IMR-90 (cell line): Measurements from ENCODE around the gene DLX3.

Experiments
- BHLHE40 ChIP-seq: fragments of 150-350 bp; IDR thresholded peaks from 2 replicates; pipeline ENCODE4 v1.6.1; 2016; ENCODE audit warnings: mild to moderate bottlenecking, low read depth, low read length
- CEBPB ChIP-seq: IDR thresholded peaks from 2 replicates; pipeline ENCODE4 v1.6.1; 2012; ENCODE audit warnings: low read depth, low read length, improper control_type of control experiment
- CHD1 ChIP-seq: IDR thresholded peaks from 2 replicates; pipeline ENCODE4 v1.6.1; 2012; ENCODE audit warnings: low read depth, low read length, improper control_type of control experiment
- FOS ChIP-seq: fragments of 150-350 bp; IDR thresholded peaks from 2 replicates; pipeline ENCODE4 v1.6.1; 2016; ENCODE audit warnings: low read depth, low read length
- MAZ ChIP-seq: IDR thresholded peaks from 2 replicates; pipeline ENCODE4 v1.6.1; 2012; ENCODE audit warnings: low read depth, mild to moderate bottlenecking, low read length, improper control_type of control experiment, moderate library complexity, borderline replicate concordance
- NFE2L2 ChIP-seq: fragments of 150-350 bp; IDR thresholded peaks from 2 replicates; pipeline ENCODE4 v1.6.1; 2016; ENCODE audit warnings: low read depth, mild to moderate bottlenecking, low read length
- POLR2A ChIP-seq: IDR thresholded peaks from 2 replicates; pipeline ENCODE4 v1.6.1; 2012; ENCODE audit warnings: mild to moderate bottlenecking, low read depth, low read length
- RAD21 ChIP-seq: IDR thresholded peaks from 2 replicates; pipeline ENCODE4 v1.6.1; 2012; ENCODE audit warnings: low read length, improper control_type of control experiment
- RCOR1 ChIP-seq: IDR thresholded peaks from 2 replicates; pipeline ENCODE4 v1.6.1; 2012; ENCODE audit warnings: mild to moderate bottlenecking, low read length, improper control_type of control experiment; ENCODE audit not compliant: insufficient replicate concordance
- RFX5 ChIP-seq: IDR thresholded peaks from 2 replicates; pipeline ENCODE4 v1.8.0; 2012; ENCODE audit warnings: low read depth, mild to moderate bottlenecking, low read length, moderate library complexity
- SMC3 ChIP-seq: fragments of 150-350 bp; IDR thresholded peaks from 2 replicates; pipeline ENCODE4 v1.6.1; 2016; ENCODE audit warnings: low read depth, mild to moderate bottlenecking, antibody characterized with exemption, low read length, moderate library complexity
- TF ChIP-seq, protein P1 (sequence below): conservative IDR thresholded peaks from 2 replicates; pipeline ENCODE4 v1.5.1; 2012; ENCODE audit warnings: mild to moderate bottlenecking, low read depth, low read length, improper control_type of control experiment
- TF ChIP-seq, protein P2 (sequence below): fragments of 150-350 bp; IDR thresholded peaks from 2 replicates; pipeline ENCODE4 v1.6.1; 2016; ENCODE audit warnings: low read depth, mild to moderate bottlenecking, low read length, moderate library complexity, borderline replicate concordance
- TF ChIP-seq, protein P3 (sequence below): fragments of 150-350 bp; IDR thresholded peaks from 2 replicates; pipeline ENCODE4 v1.6.1; 2017; ENCODE audit warnings: mild to moderate bottlenecking, antibody characterized with exemption, low read length, low read depth

GRCh38 chr17:50009282-50009681, 14.3 kb upstream of the DLX3 start:
- TF ChIP-seq, protein P1, sequence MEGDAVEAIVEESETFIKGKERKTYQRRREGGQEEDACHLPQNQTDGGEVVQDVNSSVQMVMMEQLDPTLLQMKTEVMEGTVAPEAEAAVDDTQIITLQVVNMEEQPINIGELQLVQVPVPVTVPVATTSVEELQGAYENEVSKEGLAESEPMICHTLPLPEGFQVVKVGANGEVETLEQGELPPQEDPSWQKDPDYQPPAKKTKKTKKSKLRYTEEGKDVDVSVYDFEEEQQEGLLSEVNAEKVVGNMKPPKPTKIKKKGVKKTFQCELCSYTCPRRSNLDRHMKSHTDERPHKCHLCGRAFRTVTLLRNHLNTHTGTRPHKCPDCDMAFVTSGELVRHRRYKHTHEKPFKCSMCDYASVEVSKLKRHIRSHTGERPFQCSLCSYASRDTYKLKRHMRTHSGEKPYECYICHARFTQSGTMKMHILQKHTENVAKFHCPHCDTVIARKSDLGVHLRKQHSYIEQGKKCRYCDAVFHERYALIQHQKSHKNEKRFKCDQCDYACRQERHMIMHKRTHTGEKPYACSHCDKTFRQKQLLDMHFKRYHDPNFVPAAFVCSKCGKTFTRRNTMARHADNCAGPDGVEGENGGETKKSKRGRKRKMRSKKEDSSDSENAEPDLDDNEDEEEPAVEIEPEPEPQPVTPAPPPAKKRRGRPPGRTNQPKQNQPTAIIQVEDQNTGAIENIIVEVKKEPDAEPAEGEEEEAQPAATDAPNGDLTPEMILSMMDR: no peak
- TF ChIP-seq POLR2A (no peak), SMC3 (no peak), RAD21 (no peak), MAZ (no peak), RFX5 (no peak), CHD1 (no peak), CEBPB (no peak), FOS (no peak), NFE2L2 (no peak), BHLHE40 (no peak), RCOR1 (no peak)
- TF ChIP-seq, protein P2, sequence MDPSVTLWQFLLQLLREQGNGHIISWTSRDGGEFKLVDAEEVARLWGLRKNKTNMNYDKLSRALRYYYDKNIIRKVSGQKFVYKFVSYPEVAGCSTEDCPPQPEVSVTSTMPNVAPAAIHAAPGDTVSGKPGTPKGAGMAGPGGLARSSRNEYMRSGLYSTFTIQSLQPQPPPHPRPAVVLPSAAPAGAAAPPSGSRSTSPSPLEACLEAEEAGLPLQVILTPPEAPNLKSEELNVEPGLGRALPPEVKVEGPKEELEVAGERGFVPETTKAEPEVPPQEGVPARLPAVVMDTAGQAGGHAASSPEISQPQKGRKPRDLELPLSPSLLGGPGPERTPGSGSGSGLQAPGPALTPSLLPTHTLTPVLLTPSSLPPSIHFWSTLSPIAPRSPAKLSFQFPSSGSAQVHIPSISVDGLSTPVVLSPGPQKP: no peak
- TF ChIP-seq, protein P3, sequence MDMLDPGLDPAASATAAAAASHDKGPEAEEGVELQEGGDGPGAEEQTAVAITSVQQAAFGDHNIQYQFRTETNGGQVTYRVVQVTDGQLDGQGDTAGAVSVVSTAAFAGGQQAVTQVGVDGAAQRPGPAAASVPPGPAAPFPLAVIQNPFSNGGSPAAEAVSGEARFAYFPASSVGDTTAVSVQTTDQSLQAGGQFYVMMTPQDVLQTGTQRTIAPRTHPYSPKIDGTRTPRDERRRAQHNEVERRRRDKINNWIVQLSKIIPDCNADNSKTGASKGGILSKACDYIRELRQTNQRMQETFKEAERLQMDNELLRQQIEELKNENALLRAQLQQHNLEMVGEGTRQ: no peak
